GM20431 (cell line): ENCODE data around the gene DNAJA1.

ENCODE experiments used
- in situ Hi-C: fragments of 300-500 bp; cut with MseI, MboI; formaldehyde crosslinking; loops from one replicate; pipeline ENCODE4 v1.15.0; 2020; ENCODE audit warnings: low sequenced_read_pairs; ENCODE audit not compliant: unreplicated experiment

DNAJA1 gene

GRCh38 chr9:33025572-33026342 lies 684 bp downstream of the DNAJA1 start:
- in situ Hi-C loops = no loop called here

GRCh38 chr9:33029231-33029786 lies 4.2 kb downstream of the DNAJA1 start:
- in situ Hi-C loops = no loop called here

GRCh38 chr9:33030285-33030684 lies 5.2 kb downstream of the DNAJA1 start:
- in situ Hi-C loops = no loop called here

- in situ Hi-C loops = no loop called here
Measured at GRCh38 chr9:33032292-33032691, 7.2 kb downstream of the DNAJA1 start.

- in situ Hi-C loops = no loop called here
Measured at GRCh38 chr9:33032865-33033264, 7.8 kb downstream of the DNAJA1 start.

GRCh38 chr9:33040792-33041431 lies 15.8 kb downstream of the DNAJA1 start:
- in situ Hi-C loops = no loop called here

- in situ Hi-C loops = no loop called here
Measured at GRCh38 chr9:33041432-33042188, 16.5 kb downstream of the DNAJA1 start.

- in situ Hi-C loops = no loop called here
Measured at GRCh38 chr9:33042473-33042872, 17.4 kb downstream of the DNAJA1 start.

GRCh38 chr9:33043671-33044070 lies 18.6 kb downstream of the DNAJA1 start:
- in situ Hi-C loops = no loop called here

- in situ Hi-C loops = no loop called here
Measured at GRCh38 chr9:33044162-33044673, 19.1 kb downstream of the DNAJA1 start.

- in situ Hi-C loops = no loop called here
Measured at GRCh38 chr9:33044677-33045282, 19.7 kb downstream of the DNAJA1 start.

- in situ Hi-C loops = no loop called here
Measured at GRCh38 chr9:33046061-33046460, 21.0 kb downstream of the DNAJA1 start.

GRCh38 chr9:33048054-33048465 lies 23.0 kb downstream of the DNAJA1 start:
- in situ Hi-C loops = no loop called here

GRCh38 chr9:33049680-33050361 lies 24.7 kb downstream of the DNAJA1 start:
- in situ Hi-C loops = no loop called here

- in situ Hi-C loops = no loop called here
Measured at GRCh38 chr9:33051144-33051543, 26.1 kb downstream of the DNAJA1 start.

- in situ Hi-C loops = no loop called here
Measured at GRCh38 chr9:33065157-33066076, 40.3 kb downstream of the DNAJA1 start.

GRCh38 chr9:33068991-33069390 lies 43.9 kb downstream of the DNAJA1 start:
- in situ Hi-C loops = no loop called here
